Measurements from ENCODE around the gene SLBP.

SLBP gene

GRCh38 chr4:1684506-1685234 is 27.4 kb downstream of the SLBP start:
- no peak for TF ChIP-seq CTCF (IDR thresholded peaks at IDR 0.05)
- Histone ChIP-seq H3K9me3 (no peaks in the 10 kb centered on the region), H3K4me3 (ENCODE audit: low read depth in 1 of 2, low read length in 1 of 2) (peak overlapping the region; percentile 58 to 67), H3K36me3 (no peaks in the 10 kb centered on the region), H3K27ac (peak overlapping the region; percentile 69), H3K4me1 (ENCODE audit: control insufficient read depth in 1 of 2, insufficient read depth in 1 of 2, low read depth in 1 of 2, low read length in 1 of 2) (peaks cover 17 to 20% of the 10 kb centered on the region in 2 experiments), H3K27me3 (peaks cover 12% of the 10 kb centered on the region)

GRCh38 chr4:1683736-1684505 is 28.2 kb downstream of the SLBP start, which contains the start of gene FAM53A:
TSS of gene FAM53A (minus strand) at chr4:1684313. CDS start at chr4:1668741, 15,572 bp downstream.
- H3K4me1 ChIP-seq (ENCODE audit: control insufficient read depth in 1 of 2, insufficient read depth in 1 of 2, low read depth in 1 of 2, low read length in 1 of 2) = peaks cover 17 to 20% of the 10 kb centered on the region in 2 experiments
- H3K9me3 ChIP-seq = no peaks in the 10 kb centered on the region
- peak within 1 kb of the TSS; percentile 67 to 83 for H3K4me3 ChIP-seq (ENCODE audit: low read depth in 1 of 2, low read length in 1 of 2)
- peaks cover 12% of the 10 kb centered on the region for H3K27me3 ChIP-seq
- peak within 1 kb of the TSS; percentile 69 for H3K27ac ChIP-seq
- H3K36me3 ChIP-seq = no peaks in the 10 kb centered on the region
- peak; percentile 17 for TF ChIP-seq CTCF (IDR thresholded peaks at IDR 0.05)

GRCh38 chr4:1683261-1683735 is 28.8 kb downstream of the SLBP start:
- Histone ChIP-seq H3K36me3 (no peaks in the 10 kb centered on the region), H3K4me1 (ENCODE audit: control insufficient read depth in 1 of 2, insufficient read depth in 1 of 2, low read depth in 1 of 2, low read length in 1 of 2) (peaks cover 17 to 20% of the 10 kb centered on the region in 2 experiments), H3K27me3 (peaks cover 12% of the 10 kb centered on the region), H3K4me3 (ENCODE audit: low read depth in 1 of 2, low read length in 1 of 2) (peak overlapping the region; percentile 67 to 83), H3K27ac (peak overlapping the region; percentile 69), H3K9me3 (no peaks in the 10 kb centered on the region)
- no peak for TF ChIP-seq CTCF (IDR thresholded peaks at IDR 0.05)

- Histone ChIP-seq H3K4me3 (ENCODE audit: low read depth in 1 of 2, low read length in 1 of 2) (peak overlapping the region; percentile 67 to 83), H3K27ac (peak overlapping the region; percentile 69)
Observed at GRCh38 chr4:1682860-1683259, 29.3 kb downstream of the SLBP start.

More at GRCh38 chr4:1682860-1683259, 29.3 kb downstream of the SLBP start:
- Histone ChIP-seq H3K36me3 (no peaks in the 10 kb centered on the region), H3K9me3 (no peaks in the 10 kb centered on the region), H3K27me3 (peaks cover 12% of the 10 kb centered on the region), H3K4me1 (ENCODE audit: control insufficient read depth in 1 of 2, insufficient read depth in 1 of 2, low read depth in 1 of 2, low read length in 1 of 2) (peaks cover 17 to 20% of the 10 kb centered on the region in 2 experiments)
- no peak for TF ChIP-seq CTCF (IDR thresholded peaks at IDR 0.05)

Measured in neutrophil (primary cell).